Measurements from ENCODE around the gene TRIM37.

DNA sequence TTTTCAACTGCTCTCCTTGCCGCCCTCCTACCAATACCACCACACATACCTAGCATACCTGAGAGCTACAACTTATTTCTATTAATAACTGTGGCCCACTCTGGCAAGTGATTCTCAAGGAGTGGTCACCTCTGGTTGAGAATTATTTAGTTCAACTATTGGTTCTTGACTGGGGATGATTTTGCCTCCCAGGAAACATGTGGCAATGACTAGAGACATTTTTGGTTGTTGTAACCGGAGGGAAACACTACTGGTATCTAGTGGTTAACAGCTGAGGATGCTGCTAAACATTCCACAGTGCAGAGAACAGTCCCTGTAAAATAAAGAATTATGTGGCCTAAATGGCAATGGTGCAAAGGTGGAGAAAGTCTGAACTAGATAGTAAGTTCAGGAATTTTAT lies 96.7 kb downstream of the TRIM37 start:
- TF ChIP-seq CTCF (IDR thresholded peaks at IDR 0.05) (no peak), MXD4 (CRISPR knock-in tag; IDR thresholded peaks at IDR 0.05; ENCODE audit: borderline replicate concordance) (no peak), MLX (CRISPR knock-in tag; IDR thresholded peaks at IDR 0.05) (no peak), NFATC4 (CRISPR knock-in tag; IDR thresholded peaks at IDR 0.05) (no peak)

Data from WTC11 (cell line).